ENCODE measurements around the gene PISD. TPM values are rescaled to one million over a fixed set of nuclear protein-coding genes. Genes with fewer than 3 reads are reported as not detected.
A peak's percentile ranks its signal among the peaks of the same experiment; 100 is the strongest.

Gene PISD
- total RNA-seq, 1 experiment from 2014 or later = 58.7 TPM

DNA sequence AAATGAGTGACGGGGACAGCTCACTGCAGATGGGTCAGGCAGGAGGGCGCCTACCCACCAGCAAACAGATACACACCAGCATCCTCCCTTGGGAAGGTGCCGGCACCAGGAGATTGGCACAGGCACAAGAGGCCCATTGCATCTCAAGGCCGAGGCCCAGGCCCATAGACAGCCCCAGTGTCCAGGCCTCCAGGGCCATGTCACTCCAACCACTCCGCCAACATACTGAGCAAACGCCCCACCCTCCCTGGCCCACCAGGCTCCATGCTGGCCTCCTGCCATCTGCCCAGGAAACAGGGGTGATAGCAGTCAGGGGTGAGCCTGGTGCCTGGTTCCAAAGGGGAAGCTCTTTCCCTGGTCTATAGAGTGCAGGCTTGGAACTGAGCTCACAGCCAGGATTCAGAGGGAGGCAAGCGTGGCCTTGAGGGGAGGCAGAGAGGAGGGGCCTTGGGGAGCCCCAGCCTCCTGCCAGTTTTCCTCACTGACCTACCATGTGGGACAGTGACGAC lies 34.7 kb downstream of the PISD start:
- BruUV-seq (replicated peaks) = no TSS peak
- no peaks in the 10 kb centered on the region for H3K9me3 Mint-ChIP-seq (ENCODE audit: unreplicated experiment)
- TF ChIP-seq, protein P1, sequence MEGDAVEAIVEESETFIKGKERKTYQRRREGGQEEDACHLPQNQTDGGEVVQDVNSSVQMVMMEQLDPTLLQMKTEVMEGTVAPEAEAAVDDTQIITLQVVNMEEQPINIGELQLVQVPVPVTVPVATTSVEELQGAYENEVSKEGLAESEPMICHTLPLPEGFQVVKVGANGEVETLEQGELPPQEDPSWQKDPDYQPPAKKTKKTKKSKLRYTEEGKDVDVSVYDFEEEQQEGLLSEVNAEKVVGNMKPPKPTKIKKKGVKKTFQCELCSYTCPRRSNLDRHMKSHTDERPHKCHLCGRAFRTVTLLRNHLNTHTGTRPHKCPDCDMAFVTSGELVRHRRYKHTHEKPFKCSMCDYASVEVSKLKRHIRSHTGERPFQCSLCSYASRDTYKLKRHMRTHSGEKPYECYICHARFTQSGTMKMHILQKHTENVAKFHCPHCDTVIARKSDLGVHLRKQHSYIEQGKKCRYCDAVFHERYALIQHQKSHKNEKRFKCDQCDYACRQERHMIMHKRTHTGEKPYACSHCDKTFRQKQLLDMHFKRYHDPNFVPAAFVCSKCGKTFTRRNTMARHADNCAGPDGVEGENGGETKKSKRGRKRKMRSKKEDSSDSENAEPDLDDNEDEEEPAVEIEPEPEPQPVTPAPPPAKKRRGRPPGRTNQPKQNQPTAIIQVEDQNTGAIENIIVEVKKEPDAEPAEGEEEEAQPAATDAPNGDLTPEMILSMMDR (IDR thresholded peaks at IDR 0.05; ENCODE audit: insufficient read depth in 1 of 2, low read depth in 1 of 2, low read length in 1 of 2, severe bottlenecking in 1 of 2, unreplicated experiment in 1 of 2) = no peak
- Histone ChIP-seq H3K27me3 (replicated peaks; ENCODE audit: control insufficient read depth, insufficient read depth, low read length) (no peaks in the 10 kb centered on the region), H3K9me3 (no peaks in the 10 kb centered on the region), H3K36me3 (ENCODE audit: control insufficient read depth, insufficient read depth, low read length) (no peaks in the 10 kb centered on the region; the same call in 1 of the 2 replicates), H3K4me1 (peaks cover 38% of the 10 kb centered on the region), H3K4me3 (ENCODE audit: low read depth, low read length) (no peak overlapping the region)
- no peaks in the 10 kb centered on the region for H3K27me3 Mint-ChIP-seq (ENCODE audit: insufficient read depth, unreplicated experiment)
- intact Hi-C loops (cut with micrococcal nuclease; ENCODE audit: unreplicated experiment) = no loop called here
- H3K36me3 Mint-ChIP-seq (ENCODE audit: insufficient read depth, unreplicated experiment) = peaks cover 36% of the 10 kb centered on the region
- ChIA-PET CTCF (interaction anchor here (0.6 kb wide), 1 partner anchor 18 kb away, joined by 3 read pairs; no protein-coding TSS in a partner anchor), POLR2A (interaction anchor here (0.7 to 0.8 kb wide), 2 partner anchors 35 to 126 kb away, joined by 3 read pairs; partner anchors contain the start of gene DEPDC5)
- no peak for DNase-seq
- peaks cover 23% of the 10 kb centered on the region for H3K4me1 Mint-ChIP-seq (ENCODE audit: low read depth, unreplicated experiment)
- H3K4me3 Mint-ChIP-seq (ENCODE audit: unreplicated experiment) = no peak overlapping the region
- H3K27ac Mint-ChIP-seq (ENCODE audit: unreplicated experiment) = peak overlapping the region; percentile 76

DNA sequence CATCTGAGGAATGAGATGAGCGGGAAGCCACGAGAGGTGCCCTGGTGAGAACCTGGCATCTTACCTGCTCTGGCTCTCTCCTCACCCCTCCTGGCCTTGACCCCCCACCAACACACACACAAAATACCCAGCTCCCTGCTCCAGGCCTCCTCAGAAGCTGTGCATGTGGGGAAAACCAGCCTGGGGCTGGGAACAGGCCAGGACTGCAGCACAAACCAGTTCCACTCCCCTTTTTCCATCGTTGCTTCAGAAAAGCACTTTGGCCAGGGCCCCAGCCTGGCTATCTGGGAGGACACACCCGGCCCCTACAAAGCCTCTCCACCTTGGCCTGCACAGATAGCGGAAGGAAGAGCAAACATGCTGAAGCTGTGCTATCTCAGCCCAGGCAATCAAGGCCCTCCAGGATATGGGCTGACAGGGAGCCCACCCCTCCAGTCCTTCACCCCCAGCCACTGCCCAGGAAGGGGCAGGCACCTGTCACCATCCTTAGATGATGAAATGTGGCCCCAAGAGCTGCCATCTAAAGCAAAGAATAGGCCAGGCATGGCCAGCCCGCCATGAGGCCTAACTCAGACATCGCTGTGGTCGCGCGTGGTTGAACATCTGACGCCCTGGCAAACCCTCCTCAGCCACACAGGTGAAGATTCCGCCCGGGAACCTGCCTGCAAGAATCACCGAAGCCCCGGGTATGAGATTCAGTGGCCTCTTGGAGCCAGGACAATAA lies 35.4 kb downstream of the PISD start:
- POLR2A ChIA-PET = interaction anchor here (0.6 to 0.8 kb wide), 2 partner anchors 36 to 39 kb away, joined by 3 to 5 read pairs; no protein-coding TSS in a partner anchor
- peak overlapping the region; percentile 76 for H3K27ac Mint-ChIP-seq (ENCODE audit: unreplicated experiment)

More for the DNA sequence above, 35.4 kb downstream of the PISD start:
- no TSS peak for BruUV-seq (replicated peaks)
- Mint-ChIP-seq H3K4me3 (ENCODE audit: unreplicated experiment) (peak overlapping the region; percentile 16), H3K9me3 (ENCODE audit: unreplicated experiment) (no peaks in the 10 kb centered on the region), H3K4me1 (ENCODE audit: low read depth, unreplicated experiment) (peaks cover 23% of the 10 kb centered on the region), H3K27me3 (ENCODE audit: insufficient read depth, unreplicated experiment) (no peaks in the 10 kb centered on the region), H3K36me3 (ENCODE audit: insufficient read depth, unreplicated experiment) (peaks cover 38% of the 10 kb centered on the region)
- TF ChIP-seq, protein P1 (IDR thresholded peaks at IDR 0.05; ENCODE audit: insufficient read depth in 1 of 2, low read depth in 1 of 2, low read length in 1 of 2, severe bottlenecking in 1 of 2, unreplicated experiment in 1 of 2) = no peak
- intact Hi-C loops (cut with micrococcal nuclease; ENCODE audit: unreplicated experiment) = no loop called here
- CTCF ChIA-PET = interaction anchor here (0.6 kb wide), 1 partner anchor 17 kb away, joined by 3 read pairs; no protein-coding TSS in a partner anchor
- no peaks in the 10 kb centered on the region for H3K27me3 ChIP-seq (replicated peaks; ENCODE audit: control insufficient read depth, insufficient read depth, low read length)
- H3K4me3 ChIP-seq (ENCODE audit: low read depth, low read length) = no peak overlapping the region
- H3K9me3 ChIP-seq = no peaks in the 10 kb centered on the region
- H3K36me3 ChIP-seq (ENCODE audit: control insufficient read depth, insufficient read depth, low read length) = no peaks in the 10 kb centered on the region; the same call in 1 of the 2 replicates
- DNase-seq = peak; percentile 63 to 67
- H3K4me1 ChIP-seq = peaks cover 38% of the 10 kb centered on the region

Data from Caco-2 (cell line).